GM10248 (cell line): ENCODE measurements around the gene ADCY4.
A peak's percentile ranks its signal among the peaks of the same experiment; 100 is the strongest.
"Not testable (repeated sequence)": the region's sequence is repeated elsewhere in the genome, so short reads cannot be mapped to it uniquely, and the experiment has no call there.

Experiments used
- CTCF ChIA-PET: fragments of 300-600 bp; sonication (Branson Sonifier 250); formaldehyde crosslinking; extraction: SDS; loops from one replicate; lab custom pipeline; 2021; ENCODE audit warnings: antibody characterized with exemption; lab: Yijun Ruan, JAX
- POLR2A ChIA-PET: fragments of 350-650 bp; sonication (Branson Sonifier 250); formaldehyde crosslinking; extraction: SDS; loops from one replicate; lab custom pipeline; 2020; ENCODE audit warnings: antibody characterized with exemption; lab: Yijun Ruan, JAX
- DNase-seq: peaks from one replicate; pipeline ENCODE4 v3.0.0; 2012; ENCODE audit errors: extremely low spot score
- CTCF ChIP-seq: IDR thresholded peaks from 2 replicates; pipeline ENCODE4 v1.5.1; 2012; ENCODE audit warnings: mild to moderate bottlenecking, low read depth; ENCODE audit errors: extremely low read depth, missing control alignments, control extremely low read depth

Gene ADCY4

GRCh38 chr14:24372701-24373416 is 38.0 kb upstream of the ADCY4 start:
- DNase-seq, result no peak
- TF ChIP-seq CTCF, result no peak
- CTCF ChIA-PET, result interaction anchor here (0.8 to 3.9 kb wide), 6 partner anchors 16 to 130 kb away, joined by 3 to 16 read pairs (median 4); partner anchors contain the start of genes KHNYN and TINF2
- POLR2A ChIA-PET, result no interaction called here

DNA sequence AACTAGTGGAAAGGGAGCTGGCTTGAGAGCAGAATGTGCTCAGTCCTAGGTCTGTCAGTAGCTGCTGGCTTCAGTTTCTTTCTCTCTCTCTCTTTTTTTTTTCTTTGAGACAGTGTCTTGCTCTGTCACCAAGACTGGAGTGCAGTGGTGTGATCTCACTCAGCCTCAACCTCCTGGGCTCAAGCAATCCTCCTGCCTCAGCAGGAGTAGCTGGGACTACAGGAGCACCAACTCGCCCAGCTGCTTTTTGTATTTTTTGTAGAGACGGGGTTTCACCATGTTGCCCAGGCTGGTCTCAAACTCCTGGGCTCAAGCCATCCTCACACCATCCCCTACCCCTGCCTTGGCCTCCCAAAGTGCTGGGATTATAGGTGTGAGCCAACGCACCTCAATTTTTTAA is 36.7 kb upstream of the ADCY4 start:
- CTCF ChIA-PET, result interaction anchor here (0.8 to 2.3 kb wide), 8 partner anchors 14 to 129 kb away, joined by 3 to 10 read pairs (median 6); partner anchors contain the start of genes KHNYN and TINF2
- DNase-seq, POLR2A ChIA-PET: not testable (repeated sequence)

DNA sequence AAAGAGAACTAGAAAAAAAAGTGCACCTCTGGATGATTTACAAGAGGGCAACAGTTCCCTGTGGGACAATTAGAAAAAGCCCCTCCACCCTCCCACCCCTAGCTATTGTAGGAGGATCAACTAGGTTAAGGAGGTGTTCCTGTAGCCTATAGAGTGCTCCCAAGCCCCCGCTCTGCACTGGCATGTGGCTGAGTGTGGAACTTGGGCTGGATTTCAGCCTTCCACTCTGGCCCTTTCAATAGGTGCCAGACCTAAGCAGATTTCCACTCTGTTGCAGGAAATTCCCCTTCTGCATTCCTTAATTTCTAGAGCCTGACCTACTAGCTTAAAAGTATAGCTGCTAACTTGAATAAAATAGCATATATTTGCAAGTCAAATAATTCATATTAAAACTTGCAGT is 35.9 kb upstream of the ADCY4 start:
- TF ChIP-seq CTCF, result no peak
- DNase-seq, result no peak
- CTCF ChIA-PET, result interaction anchor here (0.8 to 2.3 kb wide), 6 partner anchors 30 to 66 kb away, joined by 3 to 10 read pairs (median 6); no protein-coding TSS in a partner anchor
- POLR2A ChIA-PET, result interaction anchor here (0.9 kb wide), 1 partner anchor 61 kb away, joined by 3 read pairs; no protein-coding TSS in a partner anchor

DNA sequence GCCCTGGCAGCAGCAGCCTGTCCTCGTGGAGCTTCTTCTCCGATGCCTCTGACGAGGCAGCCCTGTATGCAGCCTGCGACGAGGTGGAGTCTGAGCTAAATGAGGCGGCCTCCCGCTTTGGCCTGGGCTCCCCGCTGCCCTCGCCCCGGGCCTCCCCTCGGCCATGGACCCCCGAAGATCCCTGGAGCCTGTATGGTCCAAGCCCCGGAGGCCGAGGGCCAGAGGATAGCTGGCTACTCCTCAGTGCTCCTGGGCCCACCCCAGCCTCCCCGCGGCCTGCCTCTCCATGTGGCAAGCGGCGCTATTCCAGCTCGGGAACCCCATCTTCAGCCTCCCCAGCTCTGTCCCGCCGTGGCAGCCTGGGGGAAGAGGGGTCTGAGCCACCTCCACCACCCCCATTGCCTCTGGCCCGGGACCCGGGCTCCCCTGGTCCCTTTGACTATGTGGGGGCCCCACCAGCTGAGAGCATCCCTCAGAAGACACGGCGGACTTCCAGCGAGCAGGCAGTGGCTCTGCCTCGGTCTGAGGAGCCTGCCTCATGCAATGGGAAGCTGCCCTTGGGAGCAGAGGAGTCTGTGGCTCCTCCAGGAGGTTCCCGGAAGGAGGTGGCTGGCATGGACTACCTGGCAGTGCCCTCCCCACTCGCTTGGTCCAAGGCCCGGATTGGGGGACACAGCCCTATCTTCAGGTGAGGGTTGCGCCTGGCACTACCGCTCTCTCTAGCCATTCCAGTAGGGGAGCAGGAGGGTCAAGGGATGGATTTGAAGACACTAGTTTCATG is 35.2 kb upstream of the ADCY4 start:
- TF ChIP-seq CTCF, result no peak
- POLR2A ChIA-PET, result interaction anchor here (0.9 kb wide), 1 partner anchor 61 kb away, joined by 3 read pairs; no protein-coding TSS in a partner anchor
- CTCF ChIA-PET, result interaction anchor here (1.1 to 2.3 kb wide), 5 partner anchors 30 to 66 kb away, joined by 4 to 10 read pairs (median 6); no protein-coding TSS in a partner anchor
- no peak for DNase-seq

DNA sequence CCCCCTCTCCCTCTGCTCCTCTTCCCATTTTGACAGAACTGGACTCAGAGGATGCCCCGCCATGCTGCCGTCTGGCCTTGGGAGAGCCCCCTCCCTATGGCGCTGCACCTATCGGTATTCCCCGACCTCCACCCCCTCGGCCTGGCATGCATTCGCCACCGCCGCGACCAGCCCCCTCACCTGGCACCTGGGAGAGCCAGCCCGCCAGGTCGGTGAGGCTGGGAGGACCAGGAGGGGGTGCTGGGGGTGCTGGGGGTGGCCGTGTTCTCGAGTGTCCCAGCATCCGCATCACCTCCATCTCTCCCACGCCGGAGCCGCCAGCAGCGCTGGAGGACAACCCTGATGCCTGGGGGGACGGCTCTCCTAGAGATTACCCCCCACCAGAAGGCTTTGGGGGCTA is 34.6 kb upstream of the ADCY4 start:
- POLR2A ChIA-PET, result no interaction called here
- no peak for TF ChIP-seq CTCF
- CTCF ChIA-PET, result interaction anchor here (1.1 kb wide), 1 partner anchor 36 kb away, joined by 5 read pairs; no protein-coding TSS in a partner anchor
- no peak for DNase-seq

DNA sequence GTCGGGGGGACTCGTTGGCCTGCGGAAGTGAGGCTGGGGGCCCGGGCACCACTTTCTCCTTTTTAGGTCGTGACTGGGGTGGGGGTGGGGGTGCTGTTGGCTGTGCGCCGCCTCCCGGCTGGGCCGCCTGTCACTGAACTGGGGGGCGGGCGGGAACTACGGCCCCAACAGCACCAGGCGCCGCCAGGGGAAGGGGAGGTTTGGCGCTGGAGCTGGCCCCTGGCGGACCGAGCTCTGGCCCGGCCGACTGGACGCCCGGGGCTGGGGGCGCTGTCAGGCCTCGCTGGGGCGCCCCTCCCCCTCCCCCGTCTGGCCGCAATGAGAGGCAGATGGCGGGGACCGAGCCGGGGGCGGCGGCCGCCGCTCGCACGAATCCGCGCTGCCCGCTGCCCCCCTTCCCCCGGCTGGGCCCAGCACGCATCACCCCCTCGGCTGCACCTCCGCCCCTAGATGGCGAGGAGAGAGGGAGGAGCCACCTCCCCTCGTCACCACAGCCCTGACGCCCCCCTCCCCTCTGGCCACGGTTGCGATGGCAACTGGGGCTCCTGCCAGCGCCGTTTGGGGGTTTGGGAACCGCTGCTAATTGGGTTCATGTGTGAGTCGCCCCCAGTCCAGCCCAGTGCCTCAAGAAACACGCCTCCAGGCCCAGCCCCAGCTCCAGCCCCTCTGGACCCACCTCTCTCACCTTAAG is 33.8 kb upstream of the ADCY4 start:
- DNase-seq, result peak; percentile 82
- TF ChIP-seq CTCF, result no peak
- POLR2A ChIA-PET, result no interaction called here
- CTCF ChIA-PET, result interaction anchor here (1.4 kb wide), 1 partner anchor 35 kb away, joined by 3 read pairs; no protein-coding TSS in a partner anchor
